HG03066 (cell line): ENCODE data around the gene EIF4G3.

ENCODE experiments used
- ATAC-seq: cut with Tn5 transposase; IDR thresholded peaks from one replicate; pipeline ENCODE4 v1.9.1; 2021; ENCODE audit warnings: low read depth; ENCODE audit not compliant: unreplicated experiment

EIF4G3 gene

DNA sequence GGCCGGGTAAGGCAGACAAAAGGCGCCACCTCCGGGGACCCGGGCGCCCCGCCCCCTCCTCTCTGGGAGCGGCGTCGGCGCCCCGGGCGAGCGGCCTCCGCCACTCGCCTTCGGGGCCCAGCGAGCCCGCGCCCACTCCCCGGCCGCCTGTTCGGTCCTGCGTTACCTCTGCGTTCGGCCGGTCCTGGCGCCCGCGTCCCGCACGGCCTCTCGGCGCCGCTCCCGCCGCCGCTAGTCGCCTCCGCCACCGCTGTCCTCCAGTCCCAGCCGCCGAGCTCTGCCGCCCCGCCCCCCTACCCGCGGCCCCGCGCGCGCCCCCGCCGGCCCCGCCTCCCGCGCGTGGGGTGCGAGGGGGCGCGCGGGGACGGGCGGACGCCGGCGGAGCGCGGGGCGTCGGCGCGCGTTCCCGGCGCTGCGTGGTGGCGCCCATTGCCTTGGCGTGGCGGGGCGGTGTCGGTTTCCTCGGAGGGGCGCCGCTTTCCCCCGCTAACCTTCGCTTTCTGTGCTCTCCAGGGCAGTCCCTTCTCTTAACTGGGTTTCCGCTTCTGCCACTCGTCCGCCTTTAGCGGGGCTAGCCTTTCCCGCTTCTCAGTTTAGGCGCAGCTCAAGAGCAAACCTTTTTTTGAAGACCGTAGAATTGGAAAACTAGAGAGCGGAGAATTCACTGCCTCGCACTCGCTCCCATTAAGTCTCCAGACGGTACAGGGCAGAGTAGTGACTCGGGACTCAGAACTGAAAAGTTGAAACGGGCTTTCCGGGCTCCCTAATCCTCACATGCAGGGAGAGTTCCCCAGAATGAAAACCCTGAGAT is 389.5 kb downstream of the EIF4G3 start, which contains the start of gene HP1BP3:
HP1BP3 (minus strand) TSS at position 279 of the 811 bp plus-strand sequence. CDS start 6,867 bp downstream, outside the sequence.
- peak; percentile 51 for ATAC-seq

DNA sequence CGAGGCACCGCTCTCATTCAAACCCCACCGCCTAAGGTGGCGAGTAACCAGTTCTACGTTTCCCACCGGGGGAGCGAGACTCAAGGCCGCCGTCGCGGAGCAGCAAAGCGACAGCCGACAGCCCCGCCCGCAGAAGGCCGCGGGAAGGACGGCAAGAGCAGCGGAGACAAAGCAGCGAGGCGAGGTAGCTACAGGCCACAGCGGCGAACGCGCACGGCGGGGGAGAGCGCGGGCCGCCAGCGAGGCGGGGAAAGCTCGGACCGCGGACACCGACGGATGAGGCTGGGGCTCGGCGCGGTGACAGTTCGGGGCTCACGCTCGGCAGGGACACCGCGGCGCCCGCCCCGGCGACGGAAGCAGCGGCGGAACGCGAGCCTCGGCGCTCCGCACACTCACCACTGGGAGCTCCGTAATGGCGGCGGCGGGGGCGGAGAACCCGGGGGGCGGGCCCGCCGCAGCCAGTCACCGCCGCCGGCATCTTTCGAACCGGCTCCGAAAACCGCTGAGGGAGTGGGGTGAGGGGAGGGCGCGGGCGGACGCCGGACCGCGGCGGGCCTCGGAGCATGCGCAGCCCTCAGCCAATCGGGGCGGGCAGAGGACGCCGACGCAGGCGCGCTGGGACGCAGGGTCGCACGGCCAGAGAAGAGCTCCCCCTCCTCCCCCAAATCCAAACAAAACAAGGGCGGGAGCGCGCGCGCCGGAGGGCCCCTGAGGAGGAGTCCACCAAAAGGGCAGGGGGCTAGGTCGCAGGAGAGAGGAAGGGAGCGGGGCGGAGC is 390.3 kb downstream of the EIF4G3 start:
- peak; percentile 69 for ATAC-seq

DNA sequence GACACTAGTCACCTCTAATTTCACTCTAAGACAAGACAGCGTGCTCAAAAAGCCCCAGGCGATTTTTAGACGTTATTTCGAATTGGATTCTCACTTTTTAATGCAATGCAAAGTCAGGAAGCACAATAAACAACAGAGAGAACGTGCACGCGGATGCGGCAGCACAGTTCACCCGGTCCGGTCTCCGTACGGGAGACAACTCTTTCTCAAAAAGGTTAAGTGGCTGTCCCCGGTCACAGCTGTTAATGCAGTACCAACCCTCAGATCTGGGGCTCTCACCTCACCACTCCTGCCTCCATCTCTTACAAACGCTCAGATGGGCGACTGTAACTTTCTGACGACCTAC is 390.8 kb downstream of the EIF4G3 start:
- ATAC-seq = no peak

DNA sequence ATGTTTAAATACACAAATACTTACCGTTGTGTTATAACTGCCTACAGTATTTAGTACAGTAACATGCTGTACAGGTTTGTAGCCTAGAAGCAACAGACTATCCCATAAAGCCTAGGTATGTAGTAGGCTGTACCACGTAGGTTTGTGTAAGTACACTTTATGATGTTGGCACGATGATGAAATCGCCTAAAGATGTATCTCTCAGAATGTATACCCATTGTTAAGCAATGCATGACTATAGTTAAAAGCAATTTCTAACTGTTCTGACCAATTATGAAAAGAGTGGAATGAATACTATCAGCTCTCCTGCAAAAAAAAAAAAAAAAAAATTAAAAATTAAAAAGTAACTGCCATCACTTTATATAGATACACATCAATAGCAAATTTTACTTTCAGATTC is 401.0 kb downstream of the EIF4G3 start:
- ATAC-seq = no peak

DNA sequence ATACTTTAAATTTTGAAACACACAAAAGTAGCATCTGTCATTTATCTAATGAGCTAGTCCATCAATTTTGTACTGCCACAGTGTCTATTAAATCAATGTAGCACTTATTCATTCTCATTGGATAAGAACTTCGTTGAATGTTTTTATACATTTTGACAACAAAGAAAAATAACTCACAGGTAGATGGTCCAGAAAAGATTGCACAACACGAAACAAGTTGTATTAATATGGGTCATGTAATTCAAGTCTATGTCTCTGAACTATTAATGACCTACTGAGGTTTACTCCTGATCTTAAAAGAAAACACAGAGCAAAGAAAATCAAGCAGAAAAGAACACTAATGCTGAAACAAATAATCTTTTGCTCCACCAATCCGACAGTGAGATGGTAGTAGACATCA is 404.9 kb downstream of the EIF4G3 start:
- ATAC-seq = no peak

DNA sequence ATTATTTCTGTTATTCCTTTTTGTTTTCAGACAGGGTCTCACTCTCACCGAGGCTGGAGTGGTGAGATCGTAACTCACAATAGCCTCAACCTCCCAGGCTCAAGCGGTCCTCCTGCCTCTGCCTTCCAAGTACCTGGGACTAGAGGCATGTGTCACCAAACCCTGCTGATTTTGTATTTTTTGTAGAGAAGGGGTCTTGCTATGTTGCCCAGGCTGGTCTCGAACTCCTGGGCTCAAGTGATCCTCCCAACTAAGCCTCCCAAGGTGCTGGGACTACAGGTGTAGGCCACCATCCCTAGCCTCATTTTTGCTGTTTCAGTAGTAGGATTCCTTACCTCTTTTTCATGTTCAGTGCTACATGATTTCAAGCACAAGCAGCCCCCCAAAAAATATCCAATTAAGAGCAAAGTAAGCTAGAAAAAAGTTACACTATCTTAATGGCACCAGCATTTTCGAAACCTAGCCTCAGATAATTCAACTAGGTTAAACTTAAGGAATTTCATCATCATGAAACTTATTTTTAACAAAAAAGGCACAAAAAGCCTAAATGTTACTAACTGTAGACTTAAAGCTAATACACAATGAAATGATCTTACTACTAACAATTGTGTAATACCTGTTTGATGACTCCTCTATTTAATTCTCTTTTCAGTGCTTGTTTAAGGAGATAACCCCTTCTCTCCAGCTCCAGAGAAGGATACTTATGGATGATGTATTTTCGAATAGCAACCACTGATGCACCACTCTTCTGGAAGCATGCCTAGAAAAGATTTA is 406.2 kb downstream of the EIF4G3 start:
- no peak for ATAC-seq

DNA sequence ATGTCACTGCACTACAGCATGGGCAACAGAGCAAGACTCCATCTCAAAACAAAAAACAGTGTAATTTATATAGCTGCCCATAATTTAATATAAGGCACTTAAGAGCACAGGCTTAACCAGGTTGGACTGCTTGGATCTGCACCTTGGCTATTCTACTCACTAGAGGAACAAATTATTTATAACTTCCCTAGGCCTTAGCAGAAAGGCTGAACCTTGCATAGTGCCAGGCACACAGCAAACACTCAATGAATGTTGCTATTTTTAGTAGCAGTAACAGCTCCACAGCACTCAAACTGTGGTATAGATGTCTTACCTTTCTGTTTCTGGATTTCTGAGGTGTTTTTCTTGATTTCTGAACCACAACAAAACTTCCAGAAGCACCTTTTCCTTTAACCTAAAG is 409.4 kb downstream of the EIF4G3 start:
- no peak for ATAC-seq

DNA sequence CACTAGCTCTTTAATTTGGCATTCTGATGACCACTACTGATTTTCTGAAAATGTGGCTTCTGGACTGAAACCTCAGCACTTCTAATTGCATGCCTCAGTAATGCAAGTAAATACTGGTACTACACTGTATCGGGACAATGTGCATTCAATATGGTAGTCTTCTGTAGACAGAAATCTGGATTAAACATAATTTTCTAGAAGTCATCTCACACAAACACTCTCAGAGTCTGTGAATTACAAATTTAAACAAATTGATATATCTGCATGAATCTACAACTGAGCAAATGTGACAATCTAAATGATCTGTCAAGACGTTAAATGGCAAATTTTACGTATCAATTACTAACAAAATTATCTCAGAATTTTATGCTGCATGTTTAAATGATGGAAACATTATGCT is 413.3 kb downstream of the EIF4G3 start:
- ATAC-seq = no peak

DNA sequence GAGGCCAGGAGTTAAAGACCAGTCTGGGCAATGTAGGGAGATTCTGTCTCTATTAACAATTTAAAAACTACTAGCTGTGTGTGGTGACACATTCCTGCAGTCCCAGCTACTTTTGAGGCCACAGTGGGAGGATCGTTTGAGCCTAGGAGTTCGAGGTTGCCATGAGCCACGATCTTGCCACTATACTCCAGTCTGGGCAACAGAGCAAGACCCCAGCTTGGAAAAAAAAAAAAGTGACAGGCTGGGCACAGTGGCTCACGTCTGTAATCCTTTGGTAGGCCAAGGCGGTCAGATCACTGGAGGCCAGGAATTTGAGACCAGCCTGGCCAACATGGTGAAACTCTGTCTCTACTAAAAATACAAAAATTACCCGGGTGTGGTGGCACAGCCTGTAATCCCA is 416.4 kb downstream of the EIF4G3 start:
- ATAC-seq = no peak
